ENCODE data around the gene CCSAP. TPM values are rescaled to one million over a fixed set of nuclear protein-coding genes. Genes with fewer than 3 reads are reported as not detected.

CCSAP gene
- total RNA-seq, 1 experiment from 2014 or later = 8.5 TPM

GRCh38 chr1:229288516-229288915 lies 54.3 kb downstream of the CCSAP start:
- Histone ChIP-seq H2BK5ac (ENCODE audit: insufficient read length, low read length) (no peak overlapping the region), H3K4ac (ENCODE audit: low read depth, low read length) (no peak overlapping the region), H4K20me1 (ENCODE audit: control insufficient read depth, insufficient read depth, insufficient read length) (no peaks in the 10 kb centered on the region), H3K18ac (ENCODE audit: insufficient read length, low read depth, low read length) (no peak overlapping the region), H2BK12ac (ENCODE audit: insufficient read length, low read depth, low read length) (no peak overlapping the region), H4K8ac (replicated peaks; ENCODE audit: insufficient read length, low read depth, low read length) (no peak overlapping the region), H2BK15ac (ENCODE audit: low read depth, low read length) (no peak overlapping the region), H4K91ac (ENCODE audit: insufficient read length, low read depth, low read length) (no peak overlapping the region), H3K56ac (ENCODE audit: insufficient read length, low read depth, low read length) (no peak overlapping the region), H3K79me2 (ENCODE audit: insufficient read depth, low read length) (peaks cover 7% of the 10 kb centered on the region; the same call in 1 of the 2 replicates), H3K4me2 (ENCODE audit: insufficient read depth, insufficient read length, low read length) (no peak overlapping the region), H3K9me3 (ENCODE audit: control insufficient read depth, low read depth, low read length) (no peaks in the 10 kb centered on the region), H3K23me2 (ENCODE audit: insufficient read length, low read depth, low read length, poor library complexity, severe bottlenecking) (no peaks in the 10 kb centered on the region), H3K9ac (ENCODE audit: extremely low read depth, insufficient read length, low read length) (no peak overlapping the region), H3K27ac (ENCODE audit: insufficient read length, low read depth, low read length) (no peak overlapping the region), H2AFZ (ENCODE audit: low read length) (no peak overlapping the region), H2BK120ac (ENCODE audit: low read depth, low read length, poor library complexity, severe bottlenecking) (no peak overlapping the region), H2BK20ac (ENCODE audit: low read depth, low read length, poor library complexity, severe bottlenecking) (no peak overlapping the region), H3K4me1 (ENCODE audit: insufficient read depth, low read length) (peaks cover 2% of the 10 kb centered on the region; the same call in 1 of the 2 replicates), H3K14ac (ENCODE audit: insufficient read depth, low read length) (no peak overlapping the region), H3K23ac (ENCODE audit: insufficient read length, low read depth, low read length) (no peak overlapping the region), H4K5ac (ENCODE audit: insufficient read length, low read depth, low read length) (no peak overlapping the region), H3K27me3 (ENCODE audit: insufficient read depth, low read length) (no peaks in the 10 kb centered on the region), H2AK5ac (ENCODE audit: insufficient read length, low read length) (no peak overlapping the region), H3T11ph (ENCODE audit: low read length) (no peak overlapping the region), H3K79me1 (ENCODE audit: insufficient read depth, low read depth, low read length, poor library complexity, severe bottlenecking) (peaks cover 6% of the 10 kb centered on the region)
- no peak for DNase-seq
- no peaks in the 10 kb centered on the region for H3K9me3 Mint-ChIP-seq
- H3K27me3 Mint-ChIP-seq (ENCODE audit: low read depth) = no peaks in the 10 kb centered on the region
- no peak overlapping the region for H3K4me3 Mint-ChIP-seq
- TF ChIP-seq CTCF (conservative IDR thresholded peaks at IDR 0.05) = no peak
- no peak overlapping the region for H3K27ac Mint-ChIP-seq
- peaks cover 10 to 36% (median 20%) of the 10 kb centered on the region in 3 experiments for H3K36me3 Mint-ChIP-seq (ENCODE audit: insufficient read depth in 1 of 3, low read depth in 3 of 3)
- peaks cover 5 to 12% of the 10 kb centered on the region in 2 experiments for H3K4me1 Mint-ChIP-seq
- no CpG with 5 or more reads among the region's 1 CpG for WGBS (ENCODE audit: extremely low coverage, insufficient read length, low lambda C conversion rate)
